Osteoblast (primary cell): ENCODE measurements around the gene RCOR1. TPM values are rescaled to one million over a fixed set of nuclear protein-coding genes. Genes with fewer than 3 reads are reported as not detected.

ENCODE experiments used
- DNase-seq: peaks from one replicate; pipeline ENCODE4 v3.0.0; 2011; ENCODE audit warnings: low spot score, mixed read lengths; ENCODE audit not compliant: insufficient read length; ENCODE audit errors: missing footprints
- H2AFZ ChIP-seq: 2 replicates; pipeline ENCODE4 v1.6.0; 2011; ENCODE audit warnings: mild to moderate bottlenecking, low read length
- H3K27ac ChIP-seq: 2 replicates; pipeline ENCODE4 v1.5.1; 2011; ENCODE audit warnings: mild to moderate bottlenecking, low read depth, low read length, moderate library complexity
- H3K27me3 ChIP-seq: 2 replicates; pipeline ENCODE4 v1.6.0; 2012; ENCODE audit warnings: mild to moderate bottlenecking, control low read depth, inconsistent platforms, low read length, moderate library complexity; ENCODE audit not compliant: insufficient read depth
- H3K36me3 ChIP-seq: 2 replicates; pipeline ENCODE4 v1.5.1; 2011; ENCODE audit warnings: mild to moderate bottlenecking, low read length, control low read depth, moderate library complexity; ENCODE audit not compliant: insufficient read depth
- H3K4me1 ChIP-seq: 2 replicates; pipeline ENCODE4 v1.5.1; 2011; ENCODE audit warnings: mild to moderate bottlenecking, low read length, control low read depth, moderate library complexity; ENCODE audit not compliant: insufficient read depth
- H3K4me2 ChIP-seq: 2 replicates; pipeline ENCODE4 v1.6.0; 2011; ENCODE audit warnings: mild to moderate bottlenecking, low read length; ENCODE audit not compliant: insufficient read depth
- H3K4me3 ChIP-seq: fragments of 200-600 bp; sonication (generic); 3 replicates; pipeline ENCODE4 v1.5.1; 2012; ENCODE audit warnings: mild to moderate bottlenecking, low read length, inconsistent platforms; ENCODE audit not compliant: insufficient read depth
- H3K79me2 ChIP-seq: 2 replicates; pipeline ENCODE4 v1.6.0; 2012; ENCODE audit warnings: mild to moderate bottlenecking, low read length, control low read depth, inconsistent platforms; ENCODE audit not compliant: insufficient read depth
- H3K9me3 ChIP-seq: 2 replicates; pipeline ENCODE4 v1.5.1; 2011; ENCODE audit warnings: low read depth, low read length, control low read depth
- H4K20me1 ChIP-seq: 2 replicates; pipeline ENCODE4 v1.6.0; 2012; ENCODE audit warnings: mild to moderate bottlenecking, low read length, control low read depth; ENCODE audit not compliant: insufficient read depth
- CTCF ChIP-seq: IDR thresholded peaks from 2 replicates; pipeline ENCODE4 v1.5.1; 2011; ENCODE audit warnings: mild to moderate bottlenecking, low read depth, low read length, moderate library complexity; ENCODE audit errors: extremely low read depth
- total RNA-seq: library from RNA; depleted of rRNA; stranded (reverse); fragments of >200 nt; gene quantifications from 2 replicates; pipeline ENCODE4 v1.2.3, GENCODE V29; 2012

The RCOR1 gene
- total RNA-seq, 1 donor: 11.6 TPM

DNA sequence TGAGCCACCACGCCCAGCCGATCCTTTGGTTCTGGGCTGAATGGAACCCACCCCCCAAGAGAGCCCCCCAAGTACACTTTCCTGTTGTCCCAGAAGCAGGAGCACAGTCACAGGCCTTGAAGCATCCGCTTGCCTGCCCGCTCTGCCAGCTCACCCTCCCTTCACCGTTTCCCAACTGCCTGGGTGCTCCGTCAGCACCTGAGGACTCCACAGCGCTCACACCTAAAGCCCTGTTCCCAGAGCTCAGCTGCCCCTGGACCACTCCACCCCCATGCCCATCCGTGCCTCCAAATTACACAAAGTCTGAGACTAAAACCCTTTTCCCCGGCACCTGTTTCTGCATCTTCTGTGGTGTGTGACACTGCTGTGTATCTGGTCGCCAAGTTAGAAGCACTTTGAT lies 140.5 kb downstream of the RCOR1 start:
- H2AFZ ChIP-seq: no peak overlapping the region
- H3K4me3 ChIP-seq: no peak overlapping the region
- H4K20me1 ChIP-seq: no peaks in the 10 kb centered on the region
- H3K79me2 ChIP-seq: no peaks in the 10 kb centered on the region
- H3K27me3 ChIP-seq: no peaks in the 10 kb centered on the region
- H3K27ac ChIP-seq: no peak overlapping the region
- no peak for DNase-seq
- no peaks in the 10 kb centered on the region for H3K4me1 ChIP-seq
- TF ChIP-seq CTCF: no peak
- H3K36me3 ChIP-seq: peaks cover 11% of the 10 kb centered on the region
- no peak overlapping the region for H3K4me2 ChIP-seq
- H3K9me3 ChIP-seq: no peaks in the 10 kb centered on the region

- Histone ChIP-seq H3K4me1 (no peaks in the 10 kb centered on the region), H3K4me3 (no peak overlapping the region), H3K79me2 (no peaks in the 10 kb centered on the region), H3K27ac (no peak overlapping the region), H3K9me3 (no peaks in the 10 kb centered on the region), H2AFZ (no peak overlapping the region), H4K20me1 (no peaks in the 10 kb centered on the region), H3K4me2 (no peak overlapping the region), H3K27me3 (no peaks in the 10 kb centered on the region), H3K36me3 (peaks cover 7% of the 10 kb centered on the region)
- no peak for DNase-seq
- TF ChIP-seq CTCF: no peak
Measured at GRCh38 chr14:102733326-102733725, 140.9 kb downstream of the RCOR1 start.

DNA sequence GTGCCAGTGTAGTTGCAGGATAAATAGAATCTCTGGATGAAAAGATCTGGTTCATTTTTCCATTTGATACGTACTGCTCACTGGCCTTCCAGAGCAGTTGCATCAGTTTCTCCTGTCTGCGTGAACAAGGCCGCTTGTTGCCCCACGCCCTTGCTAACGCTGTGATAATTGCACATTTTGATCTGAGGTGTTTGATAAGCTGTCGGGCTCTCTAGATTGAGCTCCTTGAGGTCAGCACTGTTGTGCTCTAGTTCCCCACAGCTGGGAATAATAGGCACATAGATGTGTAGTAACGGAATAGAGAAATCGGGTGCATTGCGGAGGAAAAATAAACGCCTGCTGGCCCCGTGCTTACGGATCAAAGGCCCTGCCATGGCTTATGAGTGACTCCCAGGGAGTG lies 142.0 kb downstream of the RCOR1 start:
- no peaks in the 10 kb centered on the region for H3K36me3 ChIP-seq
- no peaks in the 10 kb centered on the region for H3K27me3 ChIP-seq
- no peaks in the 10 kb centered on the region for H3K4me1 ChIP-seq
- no peak overlapping the region for H3K4me2 ChIP-seq
- H3K4me3 ChIP-seq: no peak overlapping the region
- TF ChIP-seq CTCF: no peak
- no peaks in the 10 kb centered on the region for H3K9me3 ChIP-seq
- no peaks in the 10 kb centered on the region for H3K79me2 ChIP-seq
- no peaks in the 10 kb centered on the region for H4K20me1 ChIP-seq
- no peak overlapping the region for H2AFZ ChIP-seq
- no peak overlapping the region for H3K27ac ChIP-seq
- no peak for DNase-seq

GRCh38 chr14:102736956-102737355 lies 144.5 kb downstream of the RCOR1 start:
- Histone ChIP-seq H3K4me2 (no peak overlapping the region), H3K4me1 (no peaks in the 10 kb centered on the region), H3K79me2 (no peaks in the 10 kb centered on the region), H3K27ac (no peak overlapping the region), H3K4me3 (no peak overlapping the region), H3K9me3 (no peaks in the 10 kb centered on the region), H3K36me3 (no peaks in the 10 kb centered on the region), H4K20me1 (no peaks in the 10 kb centered on the region), H3K27me3 (no peaks in the 10 kb centered on the region), H2AFZ (no peak overlapping the region)
- TF ChIP-seq CTCF: no peak
- peak; percentile 17 for DNase-seq
